Calu3 (cell line): ENCODE results near the gene WWTR1. TPM values are rescaled to one million over a fixed set of nuclear protein-coding genes. Genes with fewer than 3 reads are reported as not detected.
A peak's percentile ranks its signal among the peaks of the same experiment; 100 is the strongest.

Experiments used
- BruUV-seq: library from RNA; stranded (reverse); fragments of 400-500 nt; replicated peaks from 2 replicates; lab custom pipeline; 2021; lab: Mats Ljungman, UMichigan
- CTCF ChIA-PET: fragments of 300-600 bp; sonication (Branson Sonifier 250); formaldehyde crosslinking; loops from one replicate; lab custom pipeline; 2022; ENCODE audit warnings: antibody characterized with exemption; lab: Charles Lee
- DNase-seq: peaks from one replicate; pipeline ENCODE4 v3.0.0; 2022
- H3K27ac Mint-ChIP-seq: one replicate; pipeline ENCODE4 v1.8.0; 2022; ENCODE audit warnings: mixed read lengths; ENCODE audit not compliant: unreplicated experiment
- H3K27me3 Mint-ChIP-seq: one replicate; pipeline ENCODE4 v1.8.0; 2022; ENCODE audit warnings: mixed read lengths; ENCODE audit not compliant: unreplicated experiment
- H3K36me3 Mint-ChIP-seq: one replicate; pipeline ENCODE4 v1.8.0; 2022; ENCODE audit warnings: mild to moderate bottlenecking, moderate library complexity, mixed read lengths; ENCODE audit not compliant: insufficient read depth, unreplicated experiment
- H3K4me1 Mint-ChIP-seq: one replicate; pipeline ENCODE4 v1.8.0; 2022; ENCODE audit warnings: mild to moderate bottlenecking, low read depth, mixed read lengths; ENCODE audit not compliant: unreplicated experiment
- H3K4me3 Mint-ChIP-seq: one replicate; pipeline ENCODE4 v1.8.0; 2022; ENCODE audit warnings: mild to moderate bottlenecking, low read depth, moderate library complexity, mixed read lengths; ENCODE audit not compliant: unreplicated experiment
- H3K9me3 Mint-ChIP-seq: one replicate; pipeline ENCODE4 v1.8.0; 2022; ENCODE audit warnings: low read depth, mixed read lengths; ENCODE audit not compliant: unreplicated experiment
- intact Hi-C: fragments of 100-400 bp; cut with micrococcal nuclease; formaldehyde crosslinking; loops from one replicate; pipeline ENCODE4 v1.10.0; 2022; ENCODE audit not compliant: unreplicated experiment
- total RNA-seq: library from RNA; stranded (reverse); gene quantifications from 2 replicates; pipeline ENCODE4 v1.2.3, GENCODE V29; 2022
- TF ChIP-seq, protein P1 (sequence below): fragments of 200-600 bp; IDR thresholded peaks from one replicate; pipeline ENCODE4 v1.8.0; 2022; ENCODE audit warnings: antibody characterized with exemption; ENCODE audit not compliant: unreplicated experiment

The WWTR1 gene
- total RNA-seq, 1 experiment from 2014 or later: 269 TPM

DNA sequence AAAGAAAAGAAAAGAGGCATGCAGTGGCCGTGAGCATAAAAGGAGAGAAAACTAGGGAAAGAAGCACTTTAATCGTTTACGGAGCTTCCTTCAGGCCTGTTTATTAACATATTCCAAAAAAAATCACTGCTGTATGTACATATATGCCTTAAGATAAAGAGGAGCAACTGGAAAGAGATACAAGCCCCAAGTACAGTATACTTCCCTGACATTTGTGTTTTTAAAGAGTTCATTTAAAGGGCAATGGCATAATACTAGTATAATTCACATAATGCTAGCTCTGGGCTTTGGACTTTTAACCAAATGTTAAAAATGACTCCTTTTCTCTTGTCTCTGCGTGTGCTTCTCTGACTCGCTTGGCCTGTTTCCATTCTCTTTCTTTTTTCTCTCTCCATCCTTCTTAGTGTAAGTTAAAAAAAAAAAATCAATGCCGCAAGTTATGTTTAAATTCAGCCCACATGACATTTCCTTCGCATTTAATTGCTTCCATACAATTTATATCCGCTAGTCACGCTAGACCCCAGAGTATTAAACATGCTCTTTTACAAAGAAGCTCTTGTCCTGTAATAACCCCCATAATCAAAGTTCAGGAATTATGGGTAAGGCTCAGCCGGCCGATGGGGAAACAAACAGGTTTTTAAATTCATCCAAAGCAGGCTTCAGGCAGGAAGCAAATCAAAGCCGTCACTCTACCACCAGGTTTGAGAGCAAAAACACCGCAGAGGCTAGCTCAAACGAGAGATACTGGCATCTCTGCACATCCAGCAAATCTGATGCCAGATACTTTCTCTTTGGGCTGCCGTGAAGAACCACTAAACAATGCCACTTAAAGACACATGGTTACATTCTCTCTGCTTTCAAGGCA is 19.4 kb downstream of the WWTR1 start:
- H3K4me3 Mint-ChIP-seq: peak overlapping the region; percentile 60
- CTCF ChIA-PET: interaction anchor here (0.6 to 1.6 kb wide), 15 partner anchors 8 to 169 kb away, joined by 3 to 12 read pairs (median 4); partner anchors contain the start of gene WWTR1
- H3K27ac Mint-ChIP-seq: peak overlapping the region; percentile 78
- TF ChIP-seq, protein P1, sequence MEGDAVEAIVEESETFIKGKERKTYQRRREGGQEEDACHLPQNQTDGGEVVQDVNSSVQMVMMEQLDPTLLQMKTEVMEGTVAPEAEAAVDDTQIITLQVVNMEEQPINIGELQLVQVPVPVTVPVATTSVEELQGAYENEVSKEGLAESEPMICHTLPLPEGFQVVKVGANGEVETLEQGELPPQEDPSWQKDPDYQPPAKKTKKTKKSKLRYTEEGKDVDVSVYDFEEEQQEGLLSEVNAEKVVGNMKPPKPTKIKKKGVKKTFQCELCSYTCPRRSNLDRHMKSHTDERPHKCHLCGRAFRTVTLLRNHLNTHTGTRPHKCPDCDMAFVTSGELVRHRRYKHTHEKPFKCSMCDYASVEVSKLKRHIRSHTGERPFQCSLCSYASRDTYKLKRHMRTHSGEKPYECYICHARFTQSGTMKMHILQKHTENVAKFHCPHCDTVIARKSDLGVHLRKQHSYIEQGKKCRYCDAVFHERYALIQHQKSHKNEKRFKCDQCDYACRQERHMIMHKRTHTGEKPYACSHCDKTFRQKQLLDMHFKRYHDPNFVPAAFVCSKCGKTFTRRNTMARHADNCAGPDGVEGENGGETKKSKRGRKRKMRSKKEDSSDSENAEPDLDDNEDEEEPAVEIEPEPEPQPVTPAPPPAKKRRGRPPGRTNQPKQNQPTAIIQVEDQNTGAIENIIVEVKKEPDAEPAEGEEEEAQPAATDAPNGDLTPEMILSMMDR: no peak
- no TSS peak for BruUV-seq
- H3K9me3 Mint-ChIP-seq: no peaks in the 10 kb centered on the region
- H3K4me1 Mint-ChIP-seq: peaks cover 86% of the 10 kb centered on the region
- H3K27me3 Mint-ChIP-seq: no peaks in the 10 kb centered on the region
- DNase-seq: peak; percentile 65
- intact Hi-C loops: loop anchor here (2.0 kb wide), 1 partner anchor 16 kb away; no protein-coding TSS in a partner anchor
- H3K36me3 Mint-ChIP-seq: peaks cover 64% of the 10 kb centered on the region

DNA sequence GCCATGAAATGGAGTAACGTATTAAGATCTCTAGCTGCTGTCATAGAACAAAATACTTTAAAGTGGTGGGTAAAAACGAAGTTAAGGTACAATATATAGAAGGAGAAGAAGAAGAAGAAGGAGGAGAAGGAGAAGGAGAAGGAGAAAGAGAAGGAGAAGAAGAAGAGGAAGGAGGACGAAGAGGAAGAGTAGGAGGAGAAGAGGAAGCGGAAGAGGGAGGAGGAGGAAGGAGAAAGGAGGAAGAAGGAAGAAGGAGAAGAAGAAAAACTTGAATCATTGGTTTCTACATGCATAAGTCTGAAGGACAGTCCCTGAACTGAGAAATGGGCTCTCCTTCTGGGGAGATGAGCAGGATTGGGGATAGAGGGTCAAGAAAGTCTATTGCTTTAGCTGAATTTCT is 22.4 kb downstream of the WWTR1 start:
- H3K36me3 Mint-ChIP-seq: peaks cover 63% of the 10 kb centered on the region
- CTCF ChIA-PET: interaction anchor here (0.7 to 1.3 kb wide), 2 partner anchors 17 to 59 kb away, joined by 3 to 6 read pairs; no protein-coding TSS in a partner anchor
- no peak for DNase-seq
- intact Hi-C loops: no loop called here
- no peaks in the 10 kb centered on the region for H3K27me3 Mint-ChIP-seq
- peaks cover 80% of the 10 kb centered on the region for H3K4me1 Mint-ChIP-seq
- no peaks in the 10 kb centered on the region for H3K9me3 Mint-ChIP-seq
- TF ChIP-seq, protein P1: no peak
- no TSS peak for BruUV-seq
- no peak overlapping the region for H3K27ac Mint-ChIP-seq
- H3K4me3 Mint-ChIP-seq: no peak overlapping the region

DNA sequence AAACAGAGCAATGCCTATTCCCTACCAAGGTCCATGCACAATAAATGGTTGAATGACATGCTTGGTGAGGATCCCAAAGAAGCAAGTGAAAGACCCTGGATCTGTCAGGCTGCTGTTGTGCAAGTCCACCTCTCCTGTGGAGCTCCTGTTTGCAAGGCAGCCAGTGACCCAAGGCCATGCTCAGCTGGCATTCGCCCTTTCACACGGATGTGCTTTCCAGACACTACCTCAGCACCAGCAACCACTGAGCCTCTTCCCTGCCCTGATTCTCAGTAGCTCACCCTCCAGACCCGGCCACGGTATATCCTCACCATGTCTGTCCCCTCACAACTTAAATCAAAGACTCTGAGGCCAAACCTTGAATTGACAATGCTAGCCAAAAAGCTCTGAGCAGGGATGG is 23.3 kb downstream of the WWTR1 start:
- TF ChIP-seq, protein P1: no peak
- H3K27ac Mint-ChIP-seq: no peak overlapping the region
- H3K4me1 Mint-ChIP-seq: peaks cover 79% of the 10 kb centered on the region
- H3K27me3 Mint-ChIP-seq: no peaks in the 10 kb centered on the region
- no peak overlapping the region for H3K4me3 Mint-ChIP-seq
- intact Hi-C loops: no loop called here
- H3K9me3 Mint-ChIP-seq: no peaks in the 10 kb centered on the region
- H3K36me3 Mint-ChIP-seq: peaks cover 63% of the 10 kb centered on the region
- CTCF ChIA-PET: interaction anchor here (1.3 kb wide), 2 partner anchors 16 to 25 kb away, joined by 3 read pairs; no protein-coding TSS in a partner anchor
- DNase-seq: no peak
- BruUV-seq: no TSS peak

DNA sequence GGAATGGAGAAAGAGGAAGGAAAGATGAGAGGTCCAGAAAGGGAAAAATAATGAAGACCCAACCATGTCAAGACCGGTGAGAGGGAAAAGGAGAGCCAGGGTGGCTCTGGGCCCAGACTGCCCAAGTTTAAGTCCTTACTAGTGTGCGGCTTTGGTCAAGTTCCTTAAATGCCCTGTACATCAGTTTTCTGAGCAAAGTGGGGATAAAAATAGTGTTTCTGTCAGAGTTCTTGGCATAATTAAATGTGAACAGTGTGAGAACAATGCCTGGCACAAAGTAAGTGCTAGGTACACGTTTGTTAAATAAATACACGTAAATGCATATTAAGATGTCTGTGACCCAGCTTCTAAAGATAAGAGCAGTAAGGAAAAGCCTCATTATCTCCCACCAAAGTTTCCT is 23.8 kb downstream of the WWTR1 start:
- intact Hi-C loops: no loop called here

More for the DNA sequence above, 23.8 kb downstream of the WWTR1 start:
- no TSS peak for BruUV-seq
- peaks cover 63% of the 10 kb centered on the region for H3K36me3 Mint-ChIP-seq
- CTCF ChIA-PET: interaction anchor here (1.3 to 1.8 kb wide), 2 partner anchors 24 to 58 kb away, joined by 3 to 4 read pairs; no protein-coding TSS in a partner anchor
- DNase-seq: no peak
- H3K4me3 Mint-ChIP-seq: peak overlapping the region; percentile 1
- H3K9me3 Mint-ChIP-seq: no peaks in the 10 kb centered on the region
- peaks cover 79% of the 10 kb centered on the region for H3K4me1 Mint-ChIP-seq
- H3K27me3 Mint-ChIP-seq: no peaks in the 10 kb centered on the region
- H3K27ac Mint-ChIP-seq: peak overlapping the region; percentile 7
- TF ChIP-seq, protein P1: no peak
